Peyer's patch (tissue), 4 donors: ENCODE results near the gene TP53I11.

Source experiments
- CTCF ChIP-seq, 6 experiments: fragments of 450-650 bp in 4 of 6; fragments of 200-600 bp in 2 of 6; sonication (generic) in 1 of 6; IDR thresholded peaks; one replicate each; pipeline ENCODE4 v1.5.1; 2017 to 2019; ENCODE audit warnings: antibody characterized with exemption in 6 of 6, mild to moderate bottlenecking in 3 of 6, moderate library complexity in 1 of 6
- POLR2A ChIP-seq, 2 donors: fragments of 450-650 bp; IDR thresholded peaks; one replicate each; pipeline ENCODE4 v1.5.1; 2017; ENCODE audit warnings: antibody characterized with exemption in 2 of 2, mild to moderate bottlenecking in 2 of 2, moderate library complexity in 2 of 2

- TF ChIP-seq POLR2A (IDR thresholded peaks at IDR 0.05): no peak
- TF ChIP-seq CTCF (IDR thresholded peaks at IDR 0.05): no peak
Measured at GRCh38 chr11:44972746-44973435, 22.2 kb upstream of the TP53I11 start.
